Measurements from ENCODE around the gene TNK1. TPM values are rescaled to one million over a fixed set of nuclear protein-coding genes. Genes with fewer than 3 reads are reported as not detected.
A peak's percentile ranks its signal among the peaks of the same experiment; 100 is the strongest.

The TNK1 gene
- polyA plus RNA-seq, 3 donors: 5.1 to 9.0 (median 6.0) TPM

DNA sequence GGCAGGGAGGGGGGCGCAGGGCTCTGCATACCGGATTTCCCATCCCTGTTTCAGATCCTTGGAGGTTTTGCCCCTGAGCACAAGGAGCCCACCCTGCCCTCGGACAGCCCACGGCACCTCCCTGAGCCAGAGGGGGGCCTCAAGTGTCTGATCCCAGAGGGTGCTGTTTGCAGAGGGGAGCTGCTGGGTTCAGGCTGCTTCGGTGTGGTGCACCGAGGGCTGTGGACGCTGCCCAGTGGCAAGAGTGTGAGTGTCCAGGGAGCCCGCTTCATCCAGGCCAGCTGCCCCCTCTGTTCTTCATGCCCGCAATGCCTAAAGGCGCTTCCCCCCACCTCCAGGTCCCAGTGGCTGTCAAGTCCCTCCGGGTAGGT, 2.5 kb downstream of the TNK1 start:
- DNase-seq (ENCODE audit: extremely low read depth in 1 of 11, low read depth in 9 of 11, low spot score in 4 of 11): no peak

DNA sequence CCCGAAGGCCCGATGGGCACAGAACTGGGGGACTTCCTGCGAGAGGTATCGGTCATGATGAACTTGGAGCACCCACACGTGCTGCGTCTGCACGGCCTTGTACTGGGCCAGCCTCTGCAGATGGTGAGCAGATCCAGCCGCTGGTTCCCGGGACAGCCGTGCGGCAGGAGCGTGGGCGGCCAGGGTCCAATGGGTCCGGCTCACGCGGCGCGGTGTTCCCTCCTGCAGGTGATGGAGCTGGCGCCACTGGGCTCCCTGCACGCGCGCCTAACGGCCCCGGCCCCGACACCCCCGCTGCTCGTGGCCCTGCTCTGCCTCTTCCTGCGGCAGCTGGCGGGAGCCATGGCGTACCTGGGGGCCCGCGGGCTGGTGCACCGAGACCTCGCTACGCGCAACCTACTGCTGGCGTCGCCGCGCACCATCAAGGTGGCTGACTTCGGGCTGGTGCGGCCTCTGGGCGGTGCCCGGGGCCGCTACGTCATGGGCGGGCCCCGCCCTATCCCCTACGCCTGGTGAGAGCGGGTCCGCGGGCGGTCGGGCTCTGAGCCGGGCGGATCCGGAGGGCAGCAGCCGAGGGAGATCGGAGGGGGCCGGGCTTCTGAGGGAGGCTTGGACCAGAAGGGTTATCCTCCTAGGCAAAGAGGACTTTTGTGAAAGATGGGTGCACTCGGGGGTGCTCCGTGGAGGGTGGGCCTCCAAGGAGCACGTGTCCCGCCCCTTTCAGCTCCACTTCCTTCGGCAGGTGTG, 3.0 kb downstream of the TNK1 start:
- peak in 2 of 11 donors; percentile 64 to 65 for DNase-seq (ENCODE audit: extremely low read depth in 1 of 11, low read depth in 9 of 11, low spot score in 4 of 11)

DNA sequence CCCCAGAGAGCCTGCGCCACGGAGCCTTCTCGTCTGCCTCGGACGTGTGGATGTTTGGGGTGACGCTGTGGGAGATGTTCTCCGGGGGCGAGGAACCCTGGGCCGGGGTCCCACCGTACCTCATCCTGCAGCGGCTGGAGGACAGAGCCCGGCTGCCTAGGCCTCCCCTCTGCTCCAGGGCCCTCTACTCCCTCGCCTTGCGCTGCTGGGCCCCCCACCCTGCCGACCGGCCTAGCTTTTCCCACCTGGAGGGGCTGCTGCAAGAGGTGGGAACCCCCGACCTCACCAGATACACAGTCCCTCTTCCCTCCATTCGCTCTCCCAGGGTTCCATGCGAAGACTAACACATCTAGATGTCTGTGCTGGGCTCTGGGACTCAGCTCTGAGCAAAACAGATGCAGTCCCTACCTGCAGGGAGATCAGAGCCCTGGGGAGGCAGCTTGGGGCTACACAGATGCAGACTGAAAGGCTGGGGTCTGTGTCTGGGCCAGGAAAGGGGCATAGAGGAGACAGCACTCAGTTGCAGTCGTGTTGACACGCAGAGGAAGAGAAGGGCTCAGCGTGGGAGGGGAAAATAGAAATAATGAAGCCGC, 3.7 kb downstream of the TNK1 start:
- DNase-seq (ENCODE audit: extremely low read depth in 1 of 11, low read depth in 9 of 11, low spot score in 4 of 11): no peak

DNA sequence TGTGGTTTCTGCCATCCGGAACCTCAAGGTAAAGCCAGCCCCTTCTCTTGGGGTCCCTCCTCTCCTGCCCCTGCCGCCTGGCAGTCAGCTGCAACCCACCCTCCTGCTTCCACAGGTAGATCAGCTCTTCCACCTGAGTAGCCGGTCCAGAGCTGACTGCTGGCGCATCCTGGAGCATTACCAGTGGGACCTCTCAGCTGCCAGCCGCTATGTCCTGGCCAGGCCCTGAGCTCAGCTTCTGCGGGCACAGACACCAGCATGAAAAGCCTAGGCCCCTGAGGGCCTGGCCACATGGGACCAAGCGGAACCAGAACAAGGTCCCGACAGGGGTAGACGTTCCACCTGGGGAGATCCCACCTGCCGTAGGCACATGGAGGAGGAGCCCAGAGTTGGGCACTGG, 8.0 kb downstream of the TNK1 start:
- no peak for DNase-seq (ENCODE audit: extremely low read depth in 1 of 11, low read depth in 9 of 11, low spot score in 4 of 11)

DNA sequence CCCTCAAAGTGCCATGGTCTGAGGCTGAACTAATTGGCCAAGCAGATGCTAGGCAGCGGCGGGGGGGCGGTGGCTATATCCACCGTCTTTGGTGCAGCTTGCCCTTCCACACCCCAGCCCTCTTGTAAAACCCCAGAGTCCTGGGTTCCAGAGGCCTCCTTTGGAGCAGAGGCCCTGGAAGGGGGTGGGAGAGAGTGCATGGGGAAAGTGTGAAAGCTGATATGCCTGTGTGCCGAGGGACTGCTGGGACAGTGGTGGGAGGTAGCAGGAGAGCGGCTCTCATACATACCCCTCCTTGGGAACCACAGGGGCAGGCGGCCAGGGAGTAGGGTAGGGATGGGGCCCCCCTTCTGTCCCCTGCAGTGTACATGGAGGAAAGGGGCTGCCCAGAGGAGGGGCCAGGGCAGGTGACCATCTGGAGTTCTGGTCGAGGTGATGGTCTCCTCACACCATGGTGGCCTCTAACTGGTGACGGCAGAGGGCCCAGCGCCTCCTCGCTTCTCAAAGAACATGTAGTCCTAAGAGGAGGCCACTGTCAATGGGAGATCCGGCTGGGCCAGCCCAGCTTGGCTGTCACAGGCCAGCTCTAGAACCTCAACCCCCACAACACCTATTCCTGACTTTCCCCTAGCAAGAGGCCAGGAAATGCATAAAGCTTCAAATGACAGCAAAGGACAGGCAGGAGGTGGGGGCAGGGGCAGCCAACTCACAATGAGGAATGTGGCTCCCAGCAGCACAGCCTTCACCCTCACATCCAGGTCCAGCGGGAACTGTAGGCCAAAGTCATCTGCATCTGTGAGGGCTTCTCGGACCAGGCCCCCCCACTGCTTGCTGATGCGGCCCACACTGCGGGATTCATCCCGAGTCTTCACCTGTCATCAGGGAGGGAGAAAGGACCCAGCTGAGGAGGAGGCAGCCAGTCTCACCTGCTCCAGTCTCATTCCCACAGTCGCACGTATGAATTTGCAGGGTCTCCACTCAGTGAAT, 9.3 kb downstream of the TNK1 start:
- DNase-seq (ENCODE audit: extremely low read depth in 1 of 11, low read depth in 9 of 11, low spot score in 4 of 11): no peak

DNA sequence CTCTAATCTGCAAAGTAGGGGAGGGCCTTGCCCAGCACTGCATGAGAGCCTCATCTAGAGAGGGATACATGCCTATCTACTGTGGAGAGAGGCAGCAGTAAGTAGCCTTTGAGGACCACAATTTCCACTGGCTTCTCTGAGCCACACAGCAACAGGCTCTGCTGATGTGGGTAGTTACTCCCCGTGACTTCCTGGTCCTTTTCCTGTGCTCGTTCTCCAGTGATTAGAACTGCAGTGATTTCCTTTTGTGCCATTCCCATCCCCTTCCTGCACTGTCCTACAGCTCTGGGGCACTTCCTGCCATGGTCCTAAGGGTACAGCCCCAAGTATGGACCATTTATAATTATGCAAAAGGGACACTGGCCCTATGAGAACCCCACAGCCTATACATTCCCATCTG, 10.4 kb downstream of the TNK1 start:
- no peak for DNase-seq (ENCODE audit: extremely low read depth in 1 of 11, low read depth in 9 of 11, low spot score in 4 of 11)

DNA sequence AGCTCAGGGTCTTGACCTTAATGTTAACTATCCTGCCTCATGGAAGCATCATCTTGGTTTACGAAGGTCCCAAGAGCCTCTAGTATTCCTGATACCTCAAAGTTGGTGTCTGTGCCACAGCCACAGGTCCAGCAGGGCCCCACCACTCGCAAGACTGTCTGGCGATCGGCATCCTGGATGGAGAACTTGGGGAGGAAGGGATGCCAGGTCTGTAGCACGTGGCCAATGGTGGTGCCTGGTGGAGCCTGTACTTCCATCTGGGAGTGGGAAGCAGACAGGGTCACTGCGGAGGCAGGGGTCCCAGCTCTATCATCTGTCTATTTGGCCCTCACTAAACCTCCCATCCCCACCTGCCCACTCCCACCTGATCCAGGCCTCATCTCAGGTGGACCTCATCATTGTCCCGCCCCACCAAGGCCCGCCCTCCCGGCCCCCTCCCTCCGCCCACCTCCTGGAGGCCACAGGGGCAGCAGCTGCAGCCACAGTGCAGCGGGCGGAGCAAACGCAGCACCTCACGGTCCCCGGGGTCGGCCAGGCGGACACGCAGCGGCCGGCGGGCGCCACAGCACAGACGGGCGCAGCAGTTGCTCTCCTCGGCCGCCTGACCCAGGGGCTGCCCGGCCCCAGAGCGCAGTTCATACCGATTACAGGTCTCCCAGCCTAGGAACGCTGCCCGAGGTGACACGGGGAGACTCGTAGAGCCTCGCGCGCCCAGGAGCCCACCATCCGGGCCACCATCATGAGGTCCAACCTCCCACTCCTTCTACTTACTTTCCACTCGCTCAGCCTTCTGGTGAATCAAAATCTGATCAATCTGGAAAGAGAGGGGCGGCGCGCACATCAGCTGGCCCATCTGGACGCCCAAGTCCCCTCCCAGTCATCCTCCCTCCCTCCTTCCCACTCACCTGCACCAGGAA, 12.1 kb downstream of the TNK1 start:
- no peak for DNase-seq (ENCODE audit: extremely low read depth in 1 of 11, low read depth in 9 of 11, low spot score in 4 of 11)

DNA sequence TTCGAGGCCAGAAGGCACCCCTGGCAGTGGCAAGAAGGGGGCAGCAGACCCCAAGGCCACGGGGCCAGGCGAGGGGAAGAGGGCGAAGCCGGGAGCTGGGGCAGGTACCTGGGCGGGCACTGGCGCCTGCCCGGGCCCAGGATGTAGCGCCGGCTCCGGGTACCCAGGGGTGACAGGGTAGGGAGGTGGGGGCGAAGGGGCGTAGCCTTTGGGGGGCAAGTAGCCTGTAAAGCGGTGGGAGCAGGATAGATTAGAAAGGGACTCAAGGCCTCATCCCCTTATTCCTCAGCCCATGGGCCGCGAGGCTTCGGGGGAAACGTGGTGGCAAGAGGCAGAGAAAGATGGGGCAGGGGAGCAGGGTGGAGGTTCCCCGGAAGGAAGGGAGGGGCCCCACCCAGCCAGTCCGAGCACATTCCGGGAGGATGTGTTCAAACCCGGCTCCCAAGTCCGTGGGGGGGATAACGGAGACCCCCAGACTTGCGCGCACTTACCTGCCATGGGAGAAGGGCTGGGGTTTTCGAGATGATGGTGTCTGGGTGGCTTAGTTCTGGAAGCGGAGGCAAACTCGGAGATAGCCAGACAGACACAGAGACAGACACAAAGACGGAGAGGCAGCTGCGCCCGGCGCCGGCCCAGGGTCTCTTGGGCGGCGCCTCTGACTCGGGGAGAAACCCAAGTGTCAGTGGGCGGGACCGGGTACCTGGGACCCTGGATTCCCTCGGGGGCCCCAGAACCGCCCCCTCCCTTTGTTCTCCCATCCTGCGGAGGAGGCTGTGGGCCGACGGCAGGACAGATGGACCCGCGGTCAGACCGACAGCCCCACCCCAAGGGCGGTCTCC, 12.9 kb downstream of the TNK1 start:
- no peak for DNase-seq (ENCODE audit: extremely low read depth in 1 of 11, low read depth in 9 of 11, low spot score in 4 of 11)

DNA sequence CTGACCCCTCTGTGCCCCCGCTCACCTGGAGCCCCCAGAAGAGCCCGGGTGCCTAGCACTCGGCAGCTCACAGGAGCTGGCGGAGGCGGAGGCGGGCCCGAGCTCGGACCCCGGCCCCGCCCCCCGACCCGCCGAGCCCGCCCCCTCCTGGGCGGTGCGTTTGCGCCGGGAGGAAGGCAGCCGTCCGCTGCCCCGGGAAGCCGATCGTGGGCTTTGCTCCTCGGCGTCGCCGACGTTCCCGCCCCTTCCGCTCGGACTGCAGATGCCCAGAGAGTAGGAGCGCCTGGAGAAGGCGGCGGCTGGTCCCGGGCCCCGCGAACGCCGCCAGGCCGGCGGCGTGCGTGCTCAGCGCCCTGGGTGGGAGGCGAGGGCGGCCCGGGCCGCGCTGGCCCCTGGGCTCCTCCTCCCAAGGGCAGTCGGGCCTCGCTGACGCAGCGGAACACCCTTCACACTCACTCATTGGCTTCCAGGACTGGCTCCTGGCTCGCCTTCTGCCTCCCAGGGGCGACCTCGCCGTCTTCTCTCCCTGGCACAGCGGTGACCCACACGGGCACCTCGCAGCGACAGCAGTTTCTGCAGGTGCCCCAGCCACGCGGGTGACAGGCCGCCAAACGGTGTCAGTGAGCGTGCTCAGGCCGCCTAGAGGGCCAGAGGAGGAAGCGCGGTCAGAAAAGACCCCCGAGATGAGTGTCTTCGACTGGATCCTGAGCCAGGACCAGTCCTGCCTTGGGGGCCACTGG, 13.7 kb downstream of the TNK1 start, which contains the start of gene PLSCR3:
Gene PLSCR3, minus strand, starts transcription at position 74 of the 740 bp plus-strand sequence. CDS start 415 bp downstream, outside the sequence.
- DNase-seq (ENCODE audit: extremely low read depth in 1 of 11, low read depth in 9 of 11, low spot score in 4 of 11): peak in 9 of 11 donors; percentile 75 to 82 (median 79)

DNA sequence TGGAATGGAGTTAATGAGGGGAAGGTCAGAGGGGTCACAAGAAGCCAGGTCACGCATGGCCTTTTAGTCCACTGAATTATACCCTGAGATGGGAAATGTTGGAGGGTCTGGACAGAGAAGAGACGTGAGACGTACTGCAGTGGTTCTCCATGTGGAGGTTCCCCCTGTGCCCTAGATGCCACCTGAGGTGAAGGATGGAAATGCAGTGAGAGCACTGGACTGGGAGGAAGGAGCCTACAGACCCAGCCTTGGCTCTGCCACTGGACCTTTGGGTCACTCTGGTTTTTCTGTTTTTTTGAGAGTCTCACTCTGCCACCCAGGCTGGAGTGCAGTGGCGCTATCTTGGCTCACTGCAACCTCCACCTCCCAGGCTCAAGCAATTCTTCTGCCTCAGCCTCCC, 15.3 kb downstream of the TNK1 start:
- no peak for DNase-seq (ENCODE audit: extremely low read depth in 1 of 11, low read depth in 9 of 11, low spot score in 4 of 11)

DNA sequence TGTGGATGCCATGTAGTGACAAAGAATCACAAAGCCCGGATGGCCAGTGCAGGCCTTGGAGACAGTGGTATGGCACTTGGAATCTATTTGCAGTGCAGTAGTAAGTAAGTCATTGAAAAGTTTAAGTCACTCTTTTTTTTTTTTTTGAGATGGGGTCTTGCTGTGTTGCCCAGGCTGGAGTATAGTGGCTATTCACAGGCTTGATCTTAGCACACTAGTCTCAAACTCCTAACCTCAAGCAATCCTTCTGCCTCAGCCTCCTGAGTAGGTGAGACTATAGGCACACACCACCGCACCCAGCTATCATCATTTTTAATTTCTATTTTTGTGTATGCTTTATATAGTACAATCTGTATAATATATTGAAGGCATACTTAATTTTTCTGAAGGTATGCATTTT, 17.7 kb downstream of the TNK1 start:
- no peak for DNase-seq (ENCODE audit: extremely low read depth in 1 of 11, low read depth in 9 of 11, low spot score in 4 of 11)

DNA sequence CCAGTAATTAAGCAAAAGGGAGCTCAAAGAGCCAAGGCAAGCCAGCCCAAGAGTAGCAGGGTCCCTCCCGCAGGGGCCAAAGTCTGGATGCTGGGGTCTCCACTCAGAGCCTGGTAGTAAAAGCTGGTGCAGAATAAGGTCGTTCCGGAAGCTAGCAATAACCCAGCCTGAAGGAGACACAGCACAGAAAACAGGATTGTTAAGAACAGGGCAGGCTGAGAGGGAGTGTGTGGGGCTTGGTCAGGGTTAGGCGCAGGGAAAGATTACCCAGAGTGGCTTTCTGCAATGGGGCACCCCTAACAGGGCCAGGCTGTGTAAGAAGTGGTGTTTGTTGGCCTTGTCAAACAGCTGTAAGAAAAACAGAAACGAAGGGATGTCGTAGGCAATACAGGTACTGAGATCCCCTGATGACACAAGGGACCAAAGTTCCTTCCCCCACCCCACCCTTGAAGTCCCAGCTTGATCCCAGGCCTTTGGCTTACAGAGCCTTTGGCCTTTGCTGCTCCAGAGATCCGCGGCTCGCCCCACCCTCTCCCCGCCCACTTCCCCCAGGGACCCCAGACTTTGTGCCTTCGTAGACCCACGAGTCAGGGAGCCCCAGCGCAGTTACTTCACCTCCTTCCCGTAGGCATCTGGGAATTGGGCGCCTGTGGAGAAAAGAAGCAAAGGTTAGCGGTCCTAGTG, 22.3 kb downstream of the TNK1 start:
- no peak for DNase-seq (ENCODE audit: extremely low read depth in 1 of 11, low read depth in 9 of 11, low spot score in 4 of 11)

DNA sequence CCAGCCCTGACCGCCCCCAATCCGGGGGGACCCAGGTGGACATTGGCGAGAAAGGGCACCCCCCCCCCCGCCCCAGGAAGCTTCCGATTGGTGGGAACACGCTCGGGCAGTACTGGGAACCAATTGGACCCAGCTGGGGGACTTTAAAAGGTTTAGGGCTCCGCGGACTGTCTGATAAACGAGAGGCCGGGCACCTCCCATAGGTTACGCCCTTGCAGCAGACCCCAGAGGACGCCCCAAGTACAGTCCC, 22.8 kb downstream of the TNK1 start:
- DNase-seq (ENCODE audit: extremely low read depth in 1 of 11, low read depth in 9 of 11, low spot score in 4 of 11): no peak

DNA sequence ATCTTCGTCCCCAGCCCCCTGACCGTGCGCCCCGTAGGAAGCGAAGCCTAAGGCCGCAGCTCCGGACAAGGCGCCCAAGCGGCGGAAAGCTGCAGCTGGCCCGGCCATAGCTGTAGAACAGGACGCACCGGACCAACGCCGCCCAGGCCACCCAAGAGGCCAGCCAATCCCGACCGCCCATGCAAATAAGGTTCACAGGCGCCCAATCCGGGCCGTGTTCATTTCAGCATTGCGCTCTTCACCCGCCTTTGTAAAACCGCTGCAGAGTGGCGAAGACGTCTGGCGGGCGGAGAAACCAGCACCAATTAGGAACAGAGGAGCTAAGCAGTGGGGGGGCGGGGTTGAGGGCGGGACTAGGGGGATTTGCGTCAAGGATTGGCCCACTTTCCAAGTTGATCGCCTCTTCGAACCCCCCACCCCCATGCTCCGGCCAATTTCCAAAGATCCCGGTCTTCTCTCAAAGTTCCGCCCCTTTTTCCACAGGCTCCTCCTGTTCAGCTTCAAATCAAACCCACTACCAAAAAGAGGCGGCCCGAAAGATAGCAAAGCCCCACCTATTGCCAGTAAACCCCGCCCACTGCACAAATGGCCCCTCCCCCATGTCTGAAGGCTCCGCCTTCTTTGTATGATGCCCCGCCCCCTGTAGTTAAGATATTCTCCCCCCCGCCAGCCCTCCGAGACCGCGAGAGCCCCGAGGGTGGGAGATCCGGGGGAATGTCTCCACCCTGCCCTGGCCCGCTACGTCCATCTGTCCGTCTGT, 23.3 kb downstream of the TNK1 start, which contains the start of gene TMEM256:
Gene TMEM256, minus strand, starts transcription at position 121 of the 760 bp plus-strand sequence. Its CDS starts 13 bp downstream, at position 108.
- DNase-seq (ENCODE audit: extremely low read depth in 1 of 11, low read depth in 9 of 11, low spot score in 4 of 11): peak; percentile 96 to 100 (median 99)

DNA sequence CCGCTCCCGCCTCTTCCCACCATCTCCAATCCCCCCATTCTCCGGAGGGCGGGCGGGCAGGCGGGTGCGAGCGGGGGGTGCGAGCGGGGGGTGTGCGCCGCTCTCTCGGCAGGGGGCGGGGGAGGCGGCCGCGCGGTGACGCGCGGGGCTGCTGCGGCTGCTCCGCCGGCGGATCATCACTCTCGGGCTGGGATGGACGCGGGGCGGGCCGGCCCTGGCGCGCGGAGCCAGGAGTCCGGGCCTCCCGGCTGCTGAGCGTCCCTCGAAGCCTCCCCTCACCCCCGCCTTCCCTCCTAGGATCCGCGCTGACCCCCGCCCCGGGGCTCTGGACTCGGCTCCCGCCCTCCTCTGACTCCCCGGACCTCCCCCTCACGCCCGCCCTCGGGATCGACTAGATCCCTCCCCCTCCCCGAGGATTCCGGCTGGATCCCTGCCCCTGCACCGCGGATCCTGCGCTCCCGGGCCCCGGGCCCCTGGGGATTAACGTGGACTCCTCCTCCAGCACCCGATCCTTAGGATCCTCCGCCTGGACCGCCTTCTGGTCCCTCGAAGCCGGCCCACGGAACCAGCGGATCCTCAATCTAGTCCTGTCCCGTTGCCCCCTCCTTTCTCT, 24.0 kb downstream of the TNK1 start:
- no peak for DNase-seq (ENCODE audit: extremely low read depth in 1 of 11, low read depth in 9 of 11, low spot score in 4 of 11)

Data from renal cortex interstitium (tissue), 11 donors.